ENCODE data around the gene SNRNP35.

DNA sequence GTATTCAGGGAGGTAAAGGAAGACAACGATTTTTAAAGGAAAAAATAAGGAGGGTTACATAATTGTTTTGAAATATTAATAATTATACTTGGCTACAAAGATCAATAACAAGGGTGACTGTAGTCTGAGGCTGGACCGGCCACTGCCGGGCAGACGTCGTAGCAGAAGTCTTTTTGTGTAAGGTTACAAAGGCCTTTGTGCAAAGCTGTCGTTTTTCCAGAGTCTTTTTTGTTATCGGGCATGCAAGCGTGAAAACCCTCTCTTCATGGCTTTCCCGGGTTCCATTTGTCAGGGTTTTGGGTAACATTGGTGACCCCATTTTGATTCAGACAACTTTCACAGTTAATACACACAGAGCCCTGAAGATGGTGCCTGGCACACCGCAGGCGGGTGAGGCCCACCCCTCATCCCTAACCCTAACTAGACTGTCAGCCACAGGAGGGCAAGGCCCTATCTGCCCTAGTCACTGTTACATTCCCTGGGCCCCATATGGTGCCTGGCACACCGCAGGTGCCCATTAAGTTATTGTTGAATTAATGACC, 44.3 kb downstream of the SNRNP35 start:
- TF ChIP-seq, protein P1, sequence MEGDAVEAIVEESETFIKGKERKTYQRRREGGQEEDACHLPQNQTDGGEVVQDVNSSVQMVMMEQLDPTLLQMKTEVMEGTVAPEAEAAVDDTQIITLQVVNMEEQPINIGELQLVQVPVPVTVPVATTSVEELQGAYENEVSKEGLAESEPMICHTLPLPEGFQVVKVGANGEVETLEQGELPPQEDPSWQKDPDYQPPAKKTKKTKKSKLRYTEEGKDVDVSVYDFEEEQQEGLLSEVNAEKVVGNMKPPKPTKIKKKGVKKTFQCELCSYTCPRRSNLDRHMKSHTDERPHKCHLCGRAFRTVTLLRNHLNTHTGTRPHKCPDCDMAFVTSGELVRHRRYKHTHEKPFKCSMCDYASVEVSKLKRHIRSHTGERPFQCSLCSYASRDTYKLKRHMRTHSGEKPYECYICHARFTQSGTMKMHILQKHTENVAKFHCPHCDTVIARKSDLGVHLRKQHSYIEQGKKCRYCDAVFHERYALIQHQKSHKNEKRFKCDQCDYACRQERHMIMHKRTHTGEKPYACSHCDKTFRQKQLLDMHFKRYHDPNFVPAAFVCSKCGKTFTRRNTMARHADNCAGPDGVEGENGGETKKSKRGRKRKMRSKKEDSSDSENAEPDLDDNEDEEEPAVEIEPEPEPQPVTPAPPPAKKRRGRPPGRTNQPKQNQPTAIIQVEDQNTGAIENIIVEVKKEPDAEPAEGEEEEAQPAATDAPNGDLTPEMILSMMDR (conservative IDR thresholded peaks at IDR 0.05; ENCODE audit: low read depth, low read length) = no peak
- TF ChIP-seq EZH2 (IDR thresholded peaks at IDR 0.05; ENCODE audit: borderline replicate concordance, low read depth, low read length, poor library complexity, severe bottlenecking) = no peak

Measured in A673 (cell line).